Natural killer cell (primary cell): ENCODE measurements around the gene HAGH. TPM values are rescaled to one million over a fixed set of nuclear protein-coding genes. Genes with fewer than 3 reads are reported as not detected.

ENCODE experiments used
- ATAC-seq, 3 donors: fragments of 150-1000 bp in 2 of 3; fragments of 200-7000 bp in 1 of 3; cut with Tn5 transposase; 1 replicate in 1 of 3; 2 replicates in 2 of 3; pipeline ENCODE4 v1.10.0; 2021; ENCODE audit warnings: mild to moderate bottlenecking in 2 of 3, moderate library complexity in 2 of 3
- DNase-seq, 2 donors: peaks; one replicate each; pipeline versions ENCODE4 v3.0.0 to v3.0.0-alpha.2; 2013 to 2021; ENCODE audit warnings: mixed read lengths in 1 of 2
- H3K27ac ChIP-seq: one replicate; pipeline ENCODE4 v1.5.1; 2013; ENCODE audit warnings: mild to moderate bottlenecking, low read length
- H3K27me3 ChIP-seq: one replicate; pipeline ENCODE4 v1.6.1; 2013; ENCODE audit warnings: low read length; ENCODE audit not compliant: control insufficient read depth, insufficient read depth
- H3K36me3 ChIP-seq: one replicate; pipeline ENCODE4 v1.6.1; 2013; ENCODE audit warnings: low read length; ENCODE audit not compliant: control insufficient read depth, insufficient read depth
- H3K4me1 ChIP-seq: one replicate; pipeline ENCODE4 v1.6.1; 2013; ENCODE audit warnings: low read length; ENCODE audit not compliant: control insufficient read depth, insufficient read depth
- H3K4me3 ChIP-seq: one replicate; pipeline ENCODE4 v1.5.1; 2013; ENCODE audit warnings: low read length
- H3K9me3 ChIP-seq: one replicate; pipeline ENCODE4 v1.6.1; 2013; ENCODE audit warnings: low read length; ENCODE audit not compliant: control insufficient read depth, insufficient read depth
- H3K27ac Mint-ChIP-seq, 2 donors: one replicate each; pipeline ENCODE4 v1.8.0; 2022; ENCODE audit warnings: mild to moderate bottlenecking in 2 of 2, mixed read lengths in 2 of 2, moderate library complexity in 1 of 2
- H3K27me3 Mint-ChIP-seq, 2 donors: one replicate each; pipeline ENCODE4 v1.8.0; 2022; ENCODE audit warnings: low read depth in 2 of 2, mixed read lengths in 2 of 2
- H3K36me3 Mint-ChIP-seq: one replicate; pipeline ENCODE4 v1.8.0; 2022; ENCODE audit warnings: mixed read lengths
- H3K4me1 Mint-ChIP-seq, 2 donors: one replicate each; pipeline ENCODE4 v1.8.0; 2022; ENCODE audit warnings: mixed read lengths in 2 of 2
- H3K4me3 Mint-ChIP-seq: one replicate; pipeline ENCODE4 v1.8.0; 2022; ENCODE audit warnings: mild to moderate bottlenecking, moderate library complexity, mixed read lengths
- H3K9me3 Mint-ChIP-seq, 2 donors: one replicate each; pipeline ENCODE4 v1.8.0; 2022; ENCODE audit warnings: mixed read lengths in 2 of 2
- CTCF ChIP-seq: fragments of 200-600 bp; IDR thresholded peaks from one replicate; pipeline ENCODE4 v1.8.0; 2022; ENCODE audit warnings: antibody characterized with exemption
- WGBS: methylation state at CpG from one replicate; pipeline ENCODE4 v1.1.7; 2013; ENCODE audit warnings: missing lambda C conversion rate; ENCODE audit not compliant: insufficient coverage; 5-methylcytosine and 5-hydroxymethylcytosine counted together
- intact Hi-C: fragments of 100-400 bp; cut with micrococcal nuclease; formaldehyde crosslinking; loops from one replicate; pipeline ENCODE4 v1.14.2; 2022
- total RNA-seq, 4 donors: library from RNA; stranded (reverse); fragments of 120-200 nt in 1 of 4; gene quantifications; one replicate each; pipeline versions ENCODE4 v1.2.3 to v1.2.4, GENCODE V29; 2013 to 2022

Gene HAGH
- total RNA-seq, 3 donors from 2014 or later (not counting 1 experiment from before 2014, with no cell fraction given), result 27.8 to 38.4 (median 37.5) TPM

- Mint-ChIP-seq H3K4me1 (peaks cover 6% of the 10 kb centered on the region in 2 donors), H3K4me3 (no peak overlapping the region), H3K36me3 (no peaks in the 10 kb centered on the region), H3K9me3 (no peaks in the 10 kb centered on the region), H3K27ac (no peak overlapping the region), H3K27me3 (no peaks in the 10 kb centered on the region)
- Histone ChIP-seq H3K27me3 (no peaks in the 10 kb centered on the region), H3K4me3 (no peak overlapping the region), H3K9me3 (peaks cover 3% of the 10 kb centered on the region), H3K27ac (no peak overlapping the region), H3K4me1 (no peaks in the 10 kb centered on the region), H3K36me3 (peaks cover 10% of the 10 kb centered on the region)
- no peak for ATAC-seq
- WGBS, result 96% methylated on average over 32 of the region's 33 CpGs
- intact Hi-C loops, result no loop called here
- no peak for DNase-seq
- TF ChIP-seq CTCF, result no peak
Measured at GRCh38 chr16:1792836-1793577, 33.6 kb downstream of the HAGH start.

GRCh38 chr16:1791943-1792812 lies 34.4 kb downstream of the HAGH start:
- no peaks in the 10 kb centered on the region for H3K27me3 Mint-ChIP-seq
- intact Hi-C loops, result no loop called here
- DNase-seq (no peak), ATAC-seq (no peak)
- H3K9me3 Mint-ChIP-seq, result no peaks in the 10 kb centered on the region
- no peak overlapping the region for H3K27ac Mint-ChIP-seq
- H3K36me3 Mint-ChIP-seq, result no peaks in the 10 kb centered on the region
- H3K27ac ChIP-seq, result no peak overlapping the region
- no peak overlapping the region for H3K4me3 ChIP-seq
- H3K36me3 ChIP-seq, result peaks cover 14% of the 10 kb centered on the region
- H3K9me3 ChIP-seq, result no peaks in the 10 kb centered on the region
- no peaks in the 10 kb centered on the region for H3K4me1 ChIP-seq
- H3K4me3 Mint-ChIP-seq, result no peak overlapping the region
- H3K27me3 ChIP-seq, result no peaks in the 10 kb centered on the region
- H3K4me1 Mint-ChIP-seq, result peaks cover 6% of the 10 kb centered on the region in 2 donors
- WGBS, result 94% methylated on average over 59 of the region's 59 CpGs
- TF ChIP-seq CTCF, result no peak

GRCh38 chr16:1791256-1791942 lies 35.2 kb downstream of the HAGH start:
- ATAC-seq, result no peak
- Mint-ChIP-seq H3K4me1 (peaks cover 6% of the 10 kb centered on the region in 2 donors), H3K9me3 (no peaks in the 10 kb centered on the region), H3K27ac (no peak overlapping the region), H3K4me3 (no peak overlapping the region), H3K27me3 (no peaks in the 10 kb centered on the region), H3K36me3 (no peaks in the 10 kb centered on the region)
- 96% methylated on average over 53 of the region's 53 CpGs for WGBS
- H3K9me3 ChIP-seq, result no peaks in the 10 kb centered on the region
- H3K27me3 ChIP-seq, result no peaks in the 10 kb centered on the region
- peaks cover 20% of the 10 kb centered on the region for H3K36me3 ChIP-seq
- no peak for TF ChIP-seq CTCF
- H3K4me1 ChIP-seq, result no peaks in the 10 kb centered on the region
- intact Hi-C loops, result no loop called here
- no peak for DNase-seq
- H3K27ac ChIP-seq, result no peak overlapping the region
- no peak overlapping the region for H3K4me3 ChIP-seq
